HG03571 (cell line): ENCODE data around the gene THNSL1.
"Not testable (repeated sequence)": the region's sequence is repeated elsewhere in the genome, so short reads cannot be mapped to it uniquely, and the experiment has no call there.

ENCODE experiments used
- ATAC-seq: cut with Tn5 transposase; IDR thresholded peaks from one replicate; pipeline ENCODE4 v1.9.1; 2021; ENCODE audit not compliant: unreplicated experiment

THNSL1 gene, protein sequence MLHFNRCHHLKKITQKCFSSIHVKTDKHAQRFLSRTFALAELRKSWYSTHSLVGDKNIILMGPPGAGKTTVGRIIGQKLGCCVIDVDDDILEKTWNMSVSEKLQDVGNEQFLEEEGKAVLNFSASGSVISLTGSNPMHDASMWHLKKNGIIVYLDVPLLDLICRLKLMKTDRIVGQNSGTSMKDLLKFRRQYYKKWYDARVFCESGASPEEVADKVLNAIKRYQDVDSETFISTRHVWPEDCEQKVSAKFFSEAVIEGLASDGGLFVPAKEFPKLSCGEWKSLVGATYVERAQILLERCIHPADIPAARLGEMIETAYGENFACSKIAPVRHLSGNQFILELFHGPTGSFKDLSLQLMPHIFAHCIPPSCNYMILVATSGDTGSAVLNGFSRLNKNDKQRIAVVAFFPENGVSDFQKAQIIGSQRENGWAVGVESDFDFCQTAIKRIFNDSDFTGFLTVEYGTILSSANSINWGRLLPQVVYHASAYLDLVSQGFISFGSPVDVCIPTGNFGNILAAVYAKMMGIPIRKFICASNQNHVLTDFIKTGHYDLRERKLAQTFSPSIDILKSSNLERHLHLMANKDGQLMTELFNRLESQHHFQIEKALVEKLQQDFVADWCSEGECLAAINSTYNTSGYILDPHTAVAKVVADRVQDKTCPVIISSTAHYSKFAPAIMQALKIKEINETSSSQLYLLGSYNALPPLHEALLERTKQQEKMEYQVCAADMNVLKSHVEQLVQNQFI

DNA sequence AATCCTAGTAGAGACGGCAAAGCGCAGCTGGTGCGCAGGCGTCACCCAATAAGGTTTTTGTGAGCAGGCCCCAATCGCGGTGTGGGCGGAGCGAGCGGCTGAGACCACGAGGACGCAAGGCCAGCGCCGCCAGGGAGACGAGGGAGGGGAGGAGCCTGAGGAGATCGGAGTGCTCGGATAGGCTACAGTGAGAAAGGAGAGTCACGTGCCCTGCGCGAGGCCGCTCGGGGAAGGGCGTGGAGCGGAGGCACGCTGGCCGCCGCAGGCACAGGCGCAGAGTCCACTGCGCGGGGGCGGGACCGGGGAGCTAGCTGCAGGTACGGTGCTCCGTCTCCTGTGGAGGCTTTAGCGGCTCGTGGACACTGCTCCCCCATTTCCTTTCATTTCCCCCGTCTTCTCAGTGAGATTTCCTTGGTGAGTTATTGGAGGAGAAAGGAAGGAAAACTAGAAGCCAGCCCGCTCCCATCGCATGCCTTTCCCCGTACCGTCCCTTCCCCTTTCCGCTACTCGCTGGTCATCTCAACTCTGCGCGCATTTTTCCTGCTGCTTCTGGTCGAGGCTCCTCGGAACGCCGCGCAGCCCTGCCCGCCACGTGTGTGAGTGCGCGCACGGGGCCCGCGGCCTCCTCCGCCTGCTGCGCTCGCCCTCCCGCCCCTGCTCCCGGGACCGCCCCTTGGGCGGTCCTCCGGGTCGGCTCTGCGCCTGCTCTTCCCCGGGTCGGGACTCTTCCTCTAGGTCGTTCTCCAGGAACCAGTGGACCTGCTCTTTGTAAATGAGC lies at the start of gene THNSL1:
Gene THNSL1, plus strand, starts transcription at position 237 of the 778 bp plus-strand sequence. CDS start 6,612 bp downstream, outside the sequence.
- peak; percentile 99 for ATAC-seq

DNA sequence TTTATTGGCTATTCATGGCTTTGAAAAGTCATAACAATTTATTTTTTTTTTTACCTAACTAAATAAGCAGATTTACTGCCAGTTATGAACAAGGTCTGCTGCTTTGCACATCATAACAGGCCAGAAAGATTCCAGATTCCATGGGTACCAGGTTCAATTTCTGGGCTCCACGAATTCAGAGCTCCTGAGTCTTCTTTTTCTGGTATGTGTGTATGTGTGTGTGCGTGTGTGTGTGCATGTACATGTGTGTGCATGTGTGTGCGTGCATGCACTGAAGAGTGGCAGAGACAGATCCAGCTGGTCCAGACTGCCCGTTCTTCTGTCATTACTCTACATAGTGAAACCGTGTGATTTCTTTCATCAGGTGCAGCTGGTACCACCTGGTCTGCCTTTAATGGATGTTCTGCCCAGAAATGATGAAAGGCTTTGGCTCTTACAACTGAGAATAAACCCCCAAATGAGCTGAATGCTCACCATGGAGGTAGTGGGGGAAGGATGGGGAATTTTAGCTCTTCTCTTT lies 49.4 kb upstream of the THNSL1 start:
- ATAC-seq = no peak

DNA sequence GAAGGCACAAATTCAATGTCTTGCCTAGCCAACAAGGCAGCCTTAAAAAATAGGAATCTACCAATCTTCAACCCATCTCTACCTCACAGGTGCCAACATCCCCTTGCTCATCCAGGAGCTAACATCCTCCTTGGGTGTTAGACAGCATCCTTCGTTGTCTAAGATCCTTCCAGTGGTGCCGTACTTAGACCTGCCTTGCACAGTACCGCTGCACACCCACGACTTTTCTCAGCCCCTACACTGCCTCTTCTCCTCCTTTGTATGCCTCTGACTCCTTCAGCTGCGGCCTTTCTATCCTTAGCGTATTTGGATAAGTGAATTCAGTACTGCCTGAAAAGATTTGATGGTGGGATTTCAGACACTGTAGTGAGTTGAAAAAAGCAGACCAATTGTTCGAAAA lies 48.1 kb upstream of the THNSL1 start:
- no peak for ATAC-seq

DNA sequence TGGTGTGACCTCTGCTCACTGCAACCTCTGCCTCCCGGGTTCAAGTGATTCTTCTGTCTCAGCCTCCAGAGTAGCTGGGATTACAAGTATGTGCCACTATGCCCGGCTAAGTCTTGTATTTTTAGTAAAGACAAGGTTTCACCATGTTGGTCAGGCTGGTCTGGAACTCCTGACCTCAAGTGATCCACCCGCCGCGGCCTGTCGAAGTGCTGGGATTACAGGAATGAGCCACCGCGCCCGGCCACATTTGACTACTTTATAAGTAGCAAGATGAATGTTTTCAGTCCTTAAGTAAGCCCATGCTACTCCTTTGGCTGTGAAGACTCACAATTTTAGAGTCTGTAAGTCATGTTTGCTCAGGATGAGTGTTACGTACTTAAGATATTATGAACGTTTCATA lies 47.5 kb upstream of the THNSL1 start:
- not testable (repeated sequence) for ATAC-seq

DNA sequence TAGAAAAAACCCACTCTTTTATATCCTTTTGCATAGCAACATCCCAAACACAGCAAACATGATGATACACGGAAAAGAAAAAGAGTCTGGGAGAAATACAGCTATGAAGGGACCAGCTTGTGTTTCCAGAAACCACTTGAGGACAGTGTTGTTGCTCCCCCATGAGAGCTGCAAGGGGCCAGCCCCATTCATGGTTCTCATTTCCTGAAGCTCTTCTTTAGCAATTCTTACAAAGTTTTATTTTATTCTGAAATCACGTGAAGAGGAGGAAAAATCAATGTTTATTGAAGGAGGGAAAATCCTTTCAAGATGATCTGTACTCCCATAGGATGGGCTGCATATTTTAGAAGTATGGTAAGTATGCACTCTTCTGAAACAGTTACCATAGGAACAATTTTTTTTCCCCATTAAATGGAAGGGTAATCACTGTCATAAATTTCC lies 46.6 kb upstream of the THNSL1 start:
- ATAC-seq = no peak

DNA sequence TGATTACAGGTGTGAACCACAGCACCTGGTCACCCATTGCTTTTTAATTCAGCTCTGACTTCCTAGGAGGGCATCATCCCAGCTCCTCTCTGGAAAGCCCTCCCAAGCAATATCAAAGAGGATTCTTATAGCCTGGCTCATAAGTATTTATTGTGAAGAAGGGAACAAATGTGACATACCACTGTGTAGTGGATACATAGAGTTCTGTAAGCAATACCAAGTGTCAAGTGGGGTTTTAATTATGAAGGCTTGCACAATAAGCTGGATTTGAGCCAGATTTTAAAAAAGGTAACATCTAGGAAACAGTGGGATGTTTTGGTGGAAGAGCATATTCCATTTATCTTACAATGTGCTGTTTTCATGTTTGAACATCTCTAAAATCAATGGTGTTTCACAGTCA lies 45.0 kb upstream of the THNSL1 start:
- no peak for ATAC-seq

DNA sequence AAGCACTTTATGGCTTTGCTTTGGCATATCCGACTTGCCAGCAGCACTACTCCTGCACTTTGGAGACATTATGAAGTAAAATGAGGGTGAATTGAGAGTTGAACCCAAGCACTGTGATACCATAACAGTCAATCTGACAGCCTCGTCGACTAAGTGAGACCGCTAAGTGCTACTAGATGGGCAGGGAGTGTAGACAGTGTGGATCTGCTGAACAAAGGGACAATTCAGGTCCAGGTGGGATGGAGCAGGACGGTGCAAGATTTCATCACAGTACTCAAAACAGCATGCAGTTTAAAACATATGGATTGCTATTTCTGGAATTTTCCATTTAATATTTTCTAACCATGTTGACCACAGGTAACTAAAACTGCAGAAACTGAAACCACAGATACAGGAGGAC lies 43.2 kb upstream of the THNSL1 start:
- no peak for ATAC-seq

DNA sequence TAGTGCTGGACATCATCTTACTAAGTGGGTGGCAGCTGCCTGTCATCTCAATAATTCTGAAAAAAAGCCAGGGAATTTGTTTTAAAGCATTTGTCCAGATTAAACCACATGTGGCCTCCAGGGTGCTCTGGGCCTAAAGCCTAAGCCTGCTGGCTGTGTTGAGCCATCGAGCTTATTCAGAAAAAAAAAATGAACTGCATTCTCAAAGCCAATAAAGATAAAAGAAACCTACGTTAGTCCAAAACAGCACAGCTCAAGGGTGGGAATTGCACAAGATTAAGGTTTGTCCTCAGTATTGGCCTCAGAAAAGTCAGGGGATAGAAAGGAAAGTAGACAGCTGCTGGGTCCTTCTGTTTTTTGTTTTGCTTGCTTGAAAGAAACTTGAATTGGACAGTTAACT lies 41.4 kb upstream of the THNSL1 start:
- ATAC-seq = no peak

DNA sequence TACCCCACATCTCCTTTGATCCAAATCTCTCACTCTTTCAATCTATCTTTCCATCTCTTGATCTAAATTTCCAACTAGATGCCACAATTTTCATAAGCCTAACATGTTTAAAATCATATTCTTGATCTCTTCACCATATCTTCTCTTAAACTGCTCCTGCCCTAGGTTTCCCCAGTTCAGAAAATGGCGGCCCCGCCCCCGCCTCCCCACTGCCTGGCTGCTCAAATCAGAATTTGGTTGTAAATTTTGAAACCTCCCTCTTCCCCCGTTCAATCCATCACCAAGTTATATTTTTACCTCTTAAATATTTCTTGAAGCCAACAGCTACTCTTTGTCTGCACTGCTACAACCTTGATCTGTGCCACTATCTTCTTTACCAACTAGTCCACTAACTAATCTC lies 36.7 kb upstream of the THNSL1 start:
- no peak for ATAC-seq

DNA sequence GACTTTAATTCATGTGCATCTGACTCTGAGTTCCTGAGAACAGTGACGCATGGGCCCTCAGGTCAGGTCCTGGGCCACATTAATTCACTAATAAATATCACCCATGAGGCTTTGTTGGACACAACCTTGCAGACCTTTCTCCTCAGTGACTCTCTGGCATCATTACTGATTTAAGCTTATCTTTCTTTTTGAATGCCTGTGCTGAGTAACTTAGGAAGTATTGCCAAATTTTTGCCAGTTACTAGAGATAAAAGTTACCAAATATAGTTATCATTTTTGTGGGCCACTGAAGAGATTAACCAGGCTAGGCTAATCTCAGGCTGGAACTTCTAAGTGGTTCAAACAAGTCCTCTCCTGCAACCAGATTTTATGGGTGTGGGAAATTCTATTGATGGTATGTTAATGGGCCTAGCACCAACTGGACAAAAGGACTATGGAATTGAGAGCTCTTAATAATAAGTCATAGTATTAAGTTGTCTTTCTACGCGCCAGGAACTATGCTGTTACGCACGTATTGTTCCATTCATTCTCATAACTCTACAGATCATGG lies 35.2 kb upstream of the THNSL1 start:
- no peak for ATAC-seq

DNA sequence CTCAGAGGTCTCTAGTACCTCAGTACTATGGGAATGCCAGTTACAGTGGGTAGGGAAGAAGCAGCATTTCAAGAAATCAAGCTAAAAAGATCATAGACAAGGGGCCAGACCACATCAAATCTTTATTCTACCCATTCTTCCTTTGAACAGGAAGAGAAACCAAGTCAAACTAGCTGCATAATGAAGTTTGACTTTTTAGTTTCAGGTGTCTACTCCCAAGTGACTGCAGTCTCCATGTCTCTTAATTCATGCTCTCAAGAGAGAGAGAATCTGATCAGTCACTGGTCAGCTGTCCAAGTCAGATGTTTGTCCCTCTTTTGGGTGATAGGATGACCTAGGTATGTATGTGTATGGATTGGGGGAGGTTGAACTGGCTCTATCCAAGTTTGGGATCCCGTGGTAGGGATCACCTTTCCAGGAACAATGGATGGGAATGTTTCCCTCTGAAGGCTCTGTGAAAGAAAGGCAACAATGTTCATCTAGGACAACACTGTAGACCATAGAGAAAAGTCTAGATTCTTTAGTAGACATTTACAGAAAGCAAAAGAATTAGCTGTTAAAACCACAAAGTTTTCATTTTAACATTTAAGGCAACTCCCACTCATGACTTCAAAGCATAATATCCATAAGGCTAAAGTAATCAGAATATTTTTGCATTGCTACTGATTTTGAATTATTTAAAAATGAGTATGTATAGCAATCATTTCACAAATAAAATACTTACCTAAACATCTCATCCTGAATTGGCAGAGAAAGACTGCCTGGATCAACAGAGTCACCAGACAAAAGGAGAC lies 33.9 kb upstream of the THNSL1 start:
- no peak for ATAC-seq

DNA sequence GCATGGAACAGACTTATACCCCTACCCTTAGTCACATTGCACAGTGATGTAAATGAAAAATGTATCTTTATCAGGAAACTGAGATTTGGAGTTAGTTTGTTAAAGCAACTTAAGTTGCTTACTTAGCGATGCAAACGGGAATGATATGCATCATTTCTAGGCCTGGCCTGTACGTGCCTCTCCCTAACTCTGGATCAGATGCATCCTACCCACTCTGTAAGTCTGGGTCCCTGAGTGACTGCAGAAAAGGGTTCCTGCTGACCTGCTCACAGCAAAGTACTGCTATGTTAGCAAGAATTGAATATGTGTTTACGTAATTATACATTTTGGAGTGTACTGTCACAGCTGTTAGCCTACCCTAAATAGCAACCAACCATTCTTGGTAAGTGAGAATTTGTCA lies 33.3 kb upstream of the THNSL1 start:
- no peak for ATAC-seq

DNA sequence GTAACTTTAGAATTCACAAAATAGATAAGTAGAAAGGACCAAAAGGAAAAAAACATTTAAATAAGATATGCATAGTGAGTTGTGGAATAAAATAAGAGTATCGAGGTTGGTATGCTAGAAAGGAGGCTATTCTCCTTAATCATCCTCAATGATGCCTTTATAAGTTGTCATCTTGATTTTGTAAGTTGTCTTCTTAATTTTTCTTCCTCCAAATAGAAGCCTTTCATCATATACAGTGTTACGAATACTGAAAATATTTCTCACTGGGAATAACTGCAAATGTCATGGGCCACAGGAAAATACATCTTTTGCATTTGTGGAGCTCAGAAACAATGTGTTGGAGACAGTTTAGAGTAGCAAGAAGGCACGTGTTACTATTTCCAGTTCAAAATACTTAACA lies 32.5 kb upstream of the THNSL1 start:
- no peak for ATAC-seq

DNA sequence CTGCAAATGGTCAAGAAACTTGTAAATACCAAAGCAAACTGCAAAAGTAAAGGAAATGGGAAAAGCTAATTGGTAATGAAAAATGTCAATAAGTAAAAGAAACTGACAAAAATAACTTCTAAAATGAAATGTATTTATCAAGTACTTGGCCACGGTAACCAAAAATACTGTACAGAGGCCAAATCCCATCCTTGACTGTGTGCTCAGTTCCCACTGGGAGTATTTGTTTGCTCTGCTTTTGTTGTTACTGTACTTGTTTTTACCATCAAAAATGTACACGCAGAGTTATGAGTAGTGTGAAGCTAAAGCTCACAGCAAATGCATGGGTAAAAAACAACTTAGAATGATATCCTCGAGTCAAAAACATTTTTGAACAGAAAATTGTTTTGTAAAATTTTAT lies 31.5 kb upstream of the THNSL1 start:
- no peak for ATAC-seq

DNA sequence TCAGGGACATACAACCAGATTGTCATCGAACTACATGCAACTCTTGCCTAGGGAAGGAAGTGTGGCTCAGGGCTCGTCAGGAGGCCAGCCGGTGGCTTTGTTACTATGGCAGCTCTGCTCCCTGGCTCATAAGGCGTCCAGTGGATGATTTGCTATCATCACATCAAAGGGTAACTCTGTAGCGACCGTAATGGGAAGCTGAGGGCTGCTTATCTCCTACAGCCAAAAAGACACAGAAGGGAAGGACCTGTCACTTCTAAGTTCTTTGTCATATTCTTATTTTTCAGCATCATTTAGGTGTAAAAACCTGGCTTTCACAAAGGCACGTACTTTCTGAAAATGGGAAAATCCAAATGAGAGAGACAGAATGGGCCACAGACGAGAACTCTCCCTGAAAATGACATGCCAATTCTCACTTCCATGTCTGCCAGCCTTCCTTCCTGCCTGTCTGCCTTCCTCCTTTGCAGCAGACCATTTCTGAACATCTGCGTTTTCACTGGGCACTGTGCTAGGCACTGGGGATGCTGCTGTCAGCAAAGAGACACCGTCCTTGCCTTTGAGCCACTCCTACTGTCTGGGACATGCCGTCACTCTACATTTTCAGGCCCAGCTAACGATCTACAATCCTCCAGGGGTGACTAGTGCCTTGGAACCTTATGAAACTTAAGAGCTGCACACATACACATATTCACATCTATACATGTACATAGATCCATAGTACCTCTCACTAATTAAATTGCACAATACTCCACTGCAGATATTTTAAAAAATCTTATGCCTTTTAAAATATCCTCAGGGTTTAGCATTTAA lies 27.4 kb upstream of the THNSL1 start:
- ATAC-seq = no peak

DNA sequence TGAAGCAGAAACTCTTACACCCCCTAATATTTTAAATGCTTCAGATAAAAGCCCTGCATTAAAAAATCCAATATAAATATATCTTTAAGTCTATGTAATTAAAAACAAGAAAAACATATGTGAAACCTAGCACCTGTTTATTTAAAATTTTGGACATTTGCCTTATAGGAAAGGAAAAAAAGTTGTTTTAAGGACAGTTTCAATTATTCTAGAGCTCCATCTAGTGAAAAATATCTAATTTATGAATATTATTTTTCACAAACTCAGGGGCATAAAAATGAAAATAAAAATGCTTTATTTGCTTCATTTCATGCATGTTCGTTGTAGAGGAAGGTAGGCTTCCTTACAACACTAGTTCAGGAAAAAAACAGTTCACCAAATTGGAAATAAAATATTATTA lies 26.5 kb upstream of the THNSL1 start:
- ATAC-seq = no peak

DNA sequence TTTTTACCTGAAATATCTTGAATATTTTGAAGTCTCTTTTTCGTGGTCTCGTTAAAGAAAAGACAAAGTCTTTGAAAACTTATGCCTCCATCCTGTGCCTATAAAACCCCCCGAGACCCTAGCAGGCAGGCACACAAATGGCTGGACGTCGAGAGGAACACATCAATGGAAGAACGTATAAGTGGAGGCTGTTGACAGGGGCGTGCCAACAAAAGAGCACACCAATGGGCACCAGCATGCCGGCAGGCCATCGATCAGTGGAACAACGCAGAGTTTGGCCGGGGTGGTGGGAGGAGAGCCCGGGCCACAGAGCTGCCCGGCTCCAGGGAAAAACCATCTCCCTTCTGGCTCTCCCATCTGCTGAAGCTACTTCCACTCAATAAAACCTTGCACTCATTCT lies 25.1 kb upstream of the THNSL1 start:
- no peak for ATAC-seq

DNA sequence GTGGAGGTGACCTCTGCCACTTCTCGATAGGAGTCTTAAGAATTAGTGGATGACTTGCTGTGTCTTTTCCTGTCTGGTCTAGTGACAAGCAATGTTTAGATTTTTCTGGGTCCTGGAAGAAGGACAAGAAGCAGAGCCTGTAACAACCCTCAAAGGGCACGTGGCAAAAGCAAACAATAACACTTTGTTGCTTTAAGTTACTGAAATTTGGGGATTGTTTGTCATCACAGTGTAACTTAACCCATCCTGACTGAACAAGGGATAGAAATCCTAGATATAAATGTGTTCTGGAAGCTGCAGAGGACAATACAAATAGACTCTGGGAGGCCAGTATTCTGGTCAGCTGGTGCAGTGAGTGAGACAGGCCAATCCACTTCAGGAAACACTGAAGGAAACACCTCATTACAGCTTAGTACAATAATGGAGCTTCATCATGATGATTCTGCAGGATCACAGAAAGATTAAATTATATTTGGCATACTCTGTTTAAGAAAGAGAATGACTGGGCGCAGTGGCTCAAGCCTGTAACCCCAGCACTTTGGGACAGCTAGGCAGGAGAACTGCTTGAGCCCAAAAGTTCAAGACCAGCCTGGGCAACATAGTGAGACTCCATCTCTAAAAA lies 23.8 kb upstream of the THNSL1 start:
- ATAC-seq = no peak
